Gastroesophageal sphincter (tissue), 4 donors: ENCODE data around the gene CRELD2. TPM values are rescaled to one million over a fixed set of nuclear protein-coding genes. Genes with fewer than 3 reads are reported as not detected.

Experiments
- ATAC-seq: fragments of 150-250 bp; one replicate; pipeline ENCODE4 v1.9.1; 2016; ENCODE audit warnings: mild to moderate bottlenecking, moderate library complexity
- H3K27ac ChIP-seq, 4 donors: fragments of 200-600 bp; sonication (generic) in 3 of 4; 1 replicate in 3 of 4; 2 replicates in 1 of 4; pipeline ENCODE4 v1.5.1; 2016 to 2019
- H3K27me3 ChIP-seq: fragments of 200-600 bp; sonication (generic); one replicate; pipeline ENCODE4 v1.5.1; 2019
- H3K36me3 ChIP-seq, 2 donors: fragments of 200-600 bp; sonication (generic); one replicate each; pipeline ENCODE4 v1.5.1; 2019; ENCODE audit warnings: control low read depth in 1 of 2
- H3K4me1 ChIP-seq, 3 donors: fragments of 200-600 bp; sonication (generic); 1 replicate in 2 of 3; 2 replicates in 1 of 3; pipeline ENCODE4 v1.5.1; 2016 to 2019; ENCODE audit warnings: control low read depth in 2 of 3
- H3K4me3 ChIP-seq, 2 donors: fragments of 200-600 bp; sonication (generic); one replicate each; pipeline ENCODE4 v1.5.1; 2019; ENCODE audit warnings: mild to moderate bottlenecking in 1 of 2, moderate library complexity in 1 of 2
- H3K9me3 ChIP-seq, 3 donors: fragments of 200-600 bp; sonication (generic); one replicate each; pipeline ENCODE4 v1.5.1; 2017 to 2019; ENCODE audit warnings: control low read depth in 2 of 3
- EP300 ChIP-seq: sonication (generic); formaldehyde crosslinking; IDR thresholded peaks from one replicate; pipeline ENCODE4 v1.6.1; 2017; ENCODE audit warnings: antibody characterized with exemption, mild to moderate bottlenecking
- POLR2A ChIP-seq, 2 donors: fragments of 450-650 bp; IDR thresholded peaks; one replicate each; pipeline ENCODE4 v1.6.1; 2017; ENCODE audit warnings: antibody characterized with exemption in 2 of 2, mild to moderate bottlenecking in 2 of 2, moderate library complexity in 1 of 2
- POLR2AphosphoS5 ChIP-seq: sonication (generic); formaldehyde crosslinking; IDR thresholded peaks from one replicate; pipeline ENCODE4 v1.6.1; 2017; ENCODE audit warnings: antibody characterized with exemption
- WGBS, 2 donors: methylation state at CpG; one replicate each; pipeline ENCODE4 v1.1.5; 2018; ENCODE audit warnings: low coverage in 1 of 2; 5-methylcytosine and 5-hydroxymethylcytosine counted together
- total RNA-seq, 4 donors: library from RNA; depleted of rRNA; stranded (reverse); fragments of >200 nt; gene quantifications; one replicate each; pipeline ENCODE4 v1.1.0, GENCODE V29; 2016
- TF ChIP-seq, protein P1 (sequence below), 4 experiments: fragments of 200-600 bp in 2 of 4; fragments of 450-650 bp in 2 of 4; sonication (generic) in 1 of 4; IDR thresholded peaks; one replicate each; pipeline ENCODE4 v1.5.1; 2017 to 2019; ENCODE audit warnings: antibody characterized with exemption in 4 of 4, mild to moderate bottlenecking in 2 of 4, moderate library complexity in 2 of 4

The CRELD2 gene
- total RNA-seq, 4 donors from 2014 or later: 21.9 to 36.2 (median 30.9) TPM

DNA sequence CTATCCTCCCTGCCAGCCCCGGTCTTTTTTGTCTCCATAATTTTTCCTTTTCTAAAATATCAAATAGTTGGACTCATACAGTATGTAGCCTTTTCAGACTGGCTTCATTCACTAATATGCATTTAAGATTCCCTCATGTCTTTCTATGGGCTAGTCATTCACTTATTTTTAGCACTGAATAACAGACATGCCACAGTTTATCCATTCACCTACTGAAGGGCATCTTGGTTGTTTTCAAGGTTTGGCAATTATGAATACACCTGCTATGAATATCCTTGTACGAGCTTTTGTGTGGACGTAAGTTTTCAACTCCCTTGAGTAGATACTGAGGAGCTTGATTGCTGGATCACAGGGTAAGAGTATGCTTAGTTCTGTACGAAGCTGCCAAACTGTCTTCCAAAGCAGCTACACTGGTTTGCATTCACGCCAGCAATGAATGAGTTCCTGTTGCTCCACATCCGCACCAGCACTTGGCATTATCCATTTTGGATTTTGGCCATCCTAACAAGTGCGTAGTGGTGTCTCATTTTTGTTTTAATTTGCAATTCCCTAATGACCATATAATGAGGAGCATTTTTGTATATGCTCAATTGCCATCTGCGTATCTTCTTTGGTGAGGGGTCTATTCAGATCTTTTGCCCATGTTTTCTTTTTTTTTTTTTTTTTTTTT, 21.3 kb upstream of the CRELD2 start:
- ATAC-seq: no peak
- H3K36me3 ChIP-seq: peaks cover 0 to 61% of the 10 kb centered on the region in 2 donors
- 94 to 96% methylated on average over 4 to 8 of the region's 8 CpGs for WGBS, 2 donors

DNA sequence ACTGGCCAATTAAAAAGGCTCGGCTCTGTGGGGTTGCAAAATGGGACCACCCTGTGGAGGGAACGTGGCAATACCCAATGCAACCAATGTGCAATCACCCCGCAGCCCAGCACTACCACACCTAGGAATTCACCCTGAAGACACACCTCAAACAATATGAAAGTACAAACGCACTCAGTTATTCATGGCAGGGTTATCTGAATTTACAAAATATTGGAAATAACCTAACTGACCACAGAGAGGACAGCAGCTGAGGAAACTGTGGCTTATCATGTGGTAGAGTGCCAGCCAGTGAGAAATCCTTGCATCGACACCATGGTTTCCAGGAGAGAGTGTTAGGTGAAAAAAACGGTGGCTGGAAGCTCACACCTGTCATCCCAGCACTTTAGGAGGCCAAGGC, 18.9 kb upstream of the CRELD2 start:
- ATAC-seq: no peak
- Histone ChIP-seq H3K27me3 (no peaks in the 10 kb centered on the region), H3K36me3 (peaks cover 0 to 78% of the 10 kb centered on the region in 2 donors)

More for the DNA sequence above, 21.3 kb upstream of the CRELD2 start:
- TF ChIP-seq EP300: no peak
- TF ChIP-seq, protein P1, sequence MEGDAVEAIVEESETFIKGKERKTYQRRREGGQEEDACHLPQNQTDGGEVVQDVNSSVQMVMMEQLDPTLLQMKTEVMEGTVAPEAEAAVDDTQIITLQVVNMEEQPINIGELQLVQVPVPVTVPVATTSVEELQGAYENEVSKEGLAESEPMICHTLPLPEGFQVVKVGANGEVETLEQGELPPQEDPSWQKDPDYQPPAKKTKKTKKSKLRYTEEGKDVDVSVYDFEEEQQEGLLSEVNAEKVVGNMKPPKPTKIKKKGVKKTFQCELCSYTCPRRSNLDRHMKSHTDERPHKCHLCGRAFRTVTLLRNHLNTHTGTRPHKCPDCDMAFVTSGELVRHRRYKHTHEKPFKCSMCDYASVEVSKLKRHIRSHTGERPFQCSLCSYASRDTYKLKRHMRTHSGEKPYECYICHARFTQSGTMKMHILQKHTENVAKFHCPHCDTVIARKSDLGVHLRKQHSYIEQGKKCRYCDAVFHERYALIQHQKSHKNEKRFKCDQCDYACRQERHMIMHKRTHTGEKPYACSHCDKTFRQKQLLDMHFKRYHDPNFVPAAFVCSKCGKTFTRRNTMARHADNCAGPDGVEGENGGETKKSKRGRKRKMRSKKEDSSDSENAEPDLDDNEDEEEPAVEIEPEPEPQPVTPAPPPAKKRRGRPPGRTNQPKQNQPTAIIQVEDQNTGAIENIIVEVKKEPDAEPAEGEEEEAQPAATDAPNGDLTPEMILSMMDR (IDR thresholded peaks at IDR 0.05): no peak
- TF ChIP-seq POLR2AphosphoS5: no peak
- TF ChIP-seq POLR2A (IDR thresholded peaks at IDR 0.05): no peak
- no peak overlapping the region for H3K4me3 ChIP-seq
- no peaks in the 10 kb centered on the region for H3K27me3 ChIP-seq
- H3K4me1 ChIP-seq: no peaks in the 10 kb centered on the region
- H3K9me3 ChIP-seq: peaks cover 0 to 7% (median 0%) of the 10 kb centered on the region in 3 donors
- no peak overlapping the region for H3K27ac ChIP-seq

DNA sequence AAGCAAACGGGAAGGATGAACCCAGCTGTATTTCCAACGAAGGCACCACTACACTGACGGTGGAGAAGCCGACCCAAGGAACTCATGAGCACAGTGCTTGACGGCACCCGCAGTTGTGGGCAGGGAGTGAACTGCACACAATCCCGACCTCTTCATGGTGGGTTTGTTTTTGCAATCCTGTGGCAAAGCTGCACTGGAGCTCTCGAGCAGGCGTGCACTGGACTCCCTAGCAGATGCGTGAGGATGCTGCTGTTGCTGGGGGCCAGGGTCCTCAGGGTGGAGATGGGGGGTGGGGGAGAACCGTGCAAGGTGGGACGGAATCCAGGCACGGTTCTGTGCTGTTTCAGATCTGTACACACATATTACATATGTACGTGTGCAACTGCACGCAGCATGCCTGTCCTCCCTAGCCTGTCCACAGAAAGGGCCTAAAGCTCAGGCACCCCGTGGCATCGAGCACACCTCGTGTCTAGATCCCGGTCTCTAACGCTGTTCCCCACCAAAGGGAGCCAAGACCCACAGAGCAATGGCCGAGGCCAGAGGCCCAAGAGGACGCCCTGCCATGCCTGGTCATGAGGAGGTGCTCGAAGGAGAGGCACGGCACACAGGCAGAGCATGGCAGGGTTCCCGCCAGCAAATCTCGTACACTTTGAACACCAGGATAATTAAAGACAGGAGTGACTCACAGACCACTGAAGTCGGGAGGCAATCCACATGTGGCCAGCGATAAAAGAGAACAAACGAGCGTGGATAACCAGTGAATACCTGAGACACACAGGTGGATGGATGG, 17.8 kb upstream of the CRELD2 start:
- no peaks in the 10 kb centered on the region for H3K27me3 ChIP-seq
- no peaks in the 10 kb centered on the region for H3K9me3 ChIP-seq
- TF ChIP-seq EP300: no peak
- TF ChIP-seq, protein P1 (IDR thresholded peaks at IDR 0.05): no peak
- TF ChIP-seq POLR2AphosphoS5: no peak
- no peak for TF ChIP-seq POLR2A (IDR thresholded peaks at IDR 0.05)
- H3K27ac ChIP-seq: no peak overlapping the region
- WGBS, 2 donors: 70 to 73% methylated on average over 7 to 11 of the region's 30 CpGs
- ATAC-seq: no peak
- no peak overlapping the region for H3K4me3 ChIP-seq
- H3K4me1 ChIP-seq: no peaks in the 10 kb centered on the region
- H3K36me3 ChIP-seq: peaks cover 0 to 84% of the 10 kb centered on the region in 2 donors

More for the DNA sequence above, 18.9 kb upstream of the CRELD2 start:
- 80% methylated on average over 1 to 2 of the region's 6 CpGs for WGBS, 2 donors
- H3K9me3 ChIP-seq: peaks cover 0 to 4% (median 0%) of the 10 kb centered on the region in 3 donors
- no peaks in the 10 kb centered on the region for H3K4me1 ChIP-seq
- H3K27ac ChIP-seq: no peak overlapping the region
- no peak overlapping the region for H3K4me3 ChIP-seq
- TF ChIP-seq, protein P1 (IDR thresholded peaks at IDR 0.05): no peak
- no peak for TF ChIP-seq POLR2AphosphoS5
- no peak for TF ChIP-seq EP300
- no peak for TF ChIP-seq POLR2A (IDR thresholded peaks at IDR 0.05)

DNA sequence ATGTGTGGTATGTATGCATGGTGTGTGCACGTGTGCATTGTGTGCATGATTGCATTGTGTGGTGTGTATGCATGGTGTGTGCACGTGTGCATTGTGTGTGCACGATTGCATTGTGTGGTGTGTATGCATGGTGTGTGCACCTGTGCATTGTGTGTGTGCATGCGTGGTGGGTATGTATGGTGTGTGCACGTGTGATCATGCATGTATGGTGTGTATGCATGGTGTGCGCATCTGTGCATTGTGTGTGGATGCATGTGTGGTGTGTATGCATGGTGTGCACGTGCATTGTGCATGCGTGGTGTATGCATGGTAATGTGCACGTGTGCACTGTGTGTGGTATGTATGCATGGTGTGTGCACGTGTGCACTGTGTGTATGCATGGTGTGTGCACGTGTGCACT, 17.0 kb upstream of the CRELD2 start:
- no peaks in the 10 kb centered on the region for H3K9me3 ChIP-seq
- no peak for ATAC-seq
- H3K27me3 ChIP-seq: no peaks in the 10 kb centered on the region
- H3K27ac ChIP-seq: no peak overlapping the region
- TF ChIP-seq, protein P1 (IDR thresholded peaks at IDR 0.05): no peak
- no peak for TF ChIP-seq POLR2A (IDR thresholded peaks at IDR 0.05)
- TF ChIP-seq POLR2AphosphoS5: no peak
- no peak for TF ChIP-seq EP300
- peaks cover 0 to 92% of the 10 kb centered on the region in 2 donors for H3K36me3 ChIP-seq
- no peak overlapping the region for H3K4me3 ChIP-seq
- WGBS, 2 donors: 83 to 98% methylated on average over 5 to 6 of the region's 11 CpGs
- no peaks in the 10 kb centered on the region for H3K4me1 ChIP-seq
